Epithelial cell of proximal tubule (primary cell): ENCODE data around the gene ZNF597. TPM values are rescaled to one million over a fixed set of nuclear protein-coding genes. Genes with fewer than 3 reads are reported as not detected.

Source experiments
- DNase-seq: peaks from one replicate; pipeline ENCODE4 v3.0.0-alpha.2; 2011; ENCODE audit warnings: low read depth
- H3K4me3 ChIP-seq: 2 replicates; pipeline ENCODE4 v1.5.1; 2011; ENCODE audit warnings: low read depth, mild to moderate bottlenecking, low read length
- CTCF ChIP-seq: conservative IDR thresholded peaks from 2 replicates; pipeline ENCODE4 v1.5.1; 2012; ENCODE audit warnings: low read depth, mild to moderate bottlenecking, low read length
- total RNA-seq: library from RNA; depleted of rRNA; stranded (reverse); fragments of >200 nt; gene quantifications from 2 replicates; pipeline ENCODE4 v1.2.3, GENCODE V29; 2015

Gene ZNF597
- total RNA-seq, 1 donor from 2014 or later = 2.1 TPM

GRCh38 chr16:3486506-3487215 is 43.4 kb upstream of the ZNF597 start:
- TF ChIP-seq CTCF = no peak
- DNase-seq = no peak
- no peak overlapping the region for H3K4me3 ChIP-seq

- no peak for DNase-seq
- no peak for TF ChIP-seq CTCF
- no peak overlapping the region for H3K4me3 ChIP-seq
Observed at GRCh38 chr16:3485821-3486505, 42.7 kb upstream of the ZNF597 start.

GRCh38 chr16:3485097-3485745 is 41.9 kb upstream of the ZNF597 start:
- no peak for DNase-seq
- H3K4me3 ChIP-seq = no peak overlapping the region
- no peak for TF ChIP-seq CTCF

GRCh38 chr16:3484318-3485096 is 41.2 kb upstream of the ZNF597 start:
- DNase-seq = no peak
- no peak for TF ChIP-seq CTCF

GRCh38 chr16:3482659-3483241 is 39.4 kb upstream of the ZNF597 start:
- no peak for TF ChIP-seq CTCF

More at GRCh38 chr16:3484318-3485096, 41.2 kb upstream of the ZNF597 start:
- no peak overlapping the region for H3K4me3 ChIP-seq

More at GRCh38 chr16:3482659-3483241, 39.4 kb upstream of the ZNF597 start:
- DNase-seq = no peak
- no peak overlapping the region for H3K4me3 ChIP-seq
